PC-3 (cell line): ENCODE measurements around the gene CPLX4. TPM values are rescaled to one million over a fixed set of nuclear protein-coding genes. Genes with fewer than 3 reads are reported as not detected.
A peak's percentile ranks its signal among the peaks of the same experiment; 100 is the strongest.

Experiments used
- ATAC-seq: fragments of 200-7000 bp; cut with Tn5 transposase; 2 replicates; pipeline ENCODE4 v1.9.1; 2020; ENCODE audit warnings: mild to moderate bottlenecking, moderate library complexity
- BruUV-seq: library from RNA; stranded (reverse); fragments of 400-500 nt; replicated peaks from 2 replicates; lab custom pipeline; 2021; lab: Mats Ljungman, UMichigan
- CTCF ChIA-PET: fragments of 300-600 bp; sonication (Branson Sonifier 250); formaldehyde crosslinking; loops from one replicate; lab custom pipeline; 2022; ENCODE audit warnings: antibody characterized with exemption; lab: Charles Lee
- POLR2A ChIA-PET: fragments of 300-600 bp; sonication (Branson Sonifier 250); formaldehyde crosslinking; loops from one replicate; lab custom pipeline; 2022; ENCODE audit warnings: antibody characterized with exemption; ENCODE audit not compliant: unreplicated experiment; lab: Charles Lee
- DNase-seq: peaks from one replicate; pipeline ENCODE4 v3.0.0-alpha.2; 2015
- H2AFZ ChIP-seq: fragments of 300-600 bp; sonication (generic); 2 replicates; pipeline ENCODE4 v1.6.0; 2016; ENCODE audit warnings: antibody characterized with exemption, low read length
- H3F3A ChIP-seq: fragments of 300-600 bp; sonication (generic); one replicate; pipeline ENCODE4 v1.6.0; 2017; ENCODE audit warnings: antibody characterized with exemption, low read length, control low read depth, mild to moderate bottlenecking; ENCODE audit not compliant: unreplicated experiment
- H3K27ac ChIP-seq: fragments of 300-600 bp; sonication (generic); 2 replicates; pipeline ENCODE4 v1.5.1; 2016; ENCODE audit warnings: mild to moderate bottlenecking, low read length
- H3K27me3 ChIP-seq: fragments of 300-600 bp; sonication (generic); 2 replicates; pipeline ENCODE4 v1.6.1; 2016; ENCODE audit warnings: low read length, mixed read lengths
- H3K36me3 ChIP-seq: fragments of 300-600 bp; sonication (generic); 2 replicates; pipeline ENCODE4 v1.6.1; 2016; ENCODE audit warnings: low read depth, mixed run types, low read length, mixed read lengths
- H3K4me1 ChIP-seq: fragments of 300-600 bp; sonication (generic); 2 replicates; pipeline ENCODE4 v1.5.1; 2016; ENCODE audit warnings: low read length; ENCODE audit not compliant: insufficient read depth
- H3K4me2 ChIP-seq: fragments of 300-600 bp; sonication (generic); 2 replicates; pipeline ENCODE4 v1.6.0; 2016; ENCODE audit warnings: low read length
- H3K4me3 ChIP-seq: fragments of 300-600 bp; sonication (generic); 2 replicates; pipeline ENCODE4 v1.5.1; 2016; ENCODE audit warnings: mild to moderate bottlenecking, low read length, mixed read lengths
- H3K79me2 ChIP-seq: fragments of 300-600 bp; sonication (generic); 2 replicates; pipeline ENCODE4 v1.6.1; 2017; ENCODE audit warnings: low read length, mixed read lengths
- H3K9ac ChIP-seq: fragments of 300-600 bp; sonication (generic); 2 replicates; pipeline ENCODE4 v1.6.0; 2016; ENCODE audit warnings: mild to moderate bottlenecking, low read length
- H3K9me2 ChIP-seq: fragments of 300-600 bp; sonication (generic); replicated peaks from 2 replicates; pipeline ENCODE4 v1.6.1; 2016; ENCODE audit warnings: mixed run types, low read length, mixed read lengths
- H3K9me3 ChIP-seq: fragments of 300-600 bp; sonication (generic); 2 replicates; pipeline ENCODE4 v1.6.1; 2016; ENCODE audit warnings: low read length, mixed read lengths
- H4K20me1 ChIP-seq: fragments of 300-600 bp; sonication (generic); 2 replicates; pipeline ENCODE4 v1.6.1; 2016; ENCODE audit warnings: low read length, mixed read lengths
- CTCF ChIP-seq: fragments of 300-600 bp; sonication (generic); conservative IDR thresholded peaks from 2 replicates; pipeline ENCODE4 v1.5.1; 2017; ENCODE audit warnings: antibody characterized with exemption, low read depth, mild to moderate bottlenecking, low read length
- EZH2 ChIP-seq: fragments of 300-600 bp; sonication (generic); IDR thresholded peaks from one replicate; pipeline ENCODE4 v1.6.1; 2017; ENCODE audit warnings: antibody characterized with exemption, mild to moderate bottlenecking, low read length; ENCODE audit not compliant: unreplicated experiment
- EZH2phosphoT487 ChIP-seq: fragments of 300-600 bp; sonication (generic); IDR thresholded peaks from 2 replicates; pipeline ENCODE4 v1.6.1; 2018; ENCODE audit warnings: mild to moderate bottlenecking, antibody characterized with exemption, low read length, borderline replicate concordance
- intact Hi-C: fragments of 100-400 bp; cut with micrococcal nuclease; formaldehyde crosslinking; loops from 2 replicates; pipeline ENCODE4 v1.9.0; 2023
- total RNA-seq: library from RNA; depleted of rRNA; stranded (reverse); fragments of >200 nt; gene quantifications from 2 replicates; pipeline ENCODE4 v1.2.3, GENCODE V29; 2014

The CPLX4 gene
- total RNA-seq, 1 experiment from 2014 or later, result not detected

GRCh38 chr18:59353079-59353680, 34.7 kb upstream of the CPLX4 start:
- H3K79me2 ChIP-seq, result peaks cover 32% of the 10 kb centered on the region
- H2AFZ ChIP-seq, result no peak overlapping the region
- no peaks in the 10 kb centered on the region for H3F3A ChIP-seq
- H3K27ac ChIP-seq, result no peak overlapping the region
- no peaks in the 10 kb centered on the region for H3K9me2 ChIP-seq
- H3K9ac ChIP-seq, result no peak overlapping the region
- POLR2A ChIA-PET, result interaction anchor here (0.6 kb wide), 1 partner anchor 58 kb away, joined by 6 read pairs; no protein-coding TSS in a partner anchor
- CTCF ChIA-PET, result no interaction called here
- peaks cover 66% of the 10 kb centered on the region for H3K36me3 ChIP-seq
- peaks cover 24% of the 10 kb centered on the region; the same call in 1 of the 2 replicates for H4K20me1 ChIP-seq
- no peaks in the 10 kb centered on the region for H3K27me3 ChIP-seq
- peak; percentile 13 for DNase-seq
- no peak overlapping the region for H3K4me3 ChIP-seq
- no peaks in the 10 kb centered on the region for H3K9me3 ChIP-seq
- ATAC-seq, result no peak
- H3K4me2 ChIP-seq, result no peak overlapping the region
- TF ChIP-seq CTCF (no peak), EZH2phosphoT487 (no peak), EZH2 (no peak)
- peaks cover 13% of the 10 kb centered on the region for H3K4me1 ChIP-seq
- intact Hi-C loops, result no loop called here
- BruUV-seq, result no TSS peak

DNA sequence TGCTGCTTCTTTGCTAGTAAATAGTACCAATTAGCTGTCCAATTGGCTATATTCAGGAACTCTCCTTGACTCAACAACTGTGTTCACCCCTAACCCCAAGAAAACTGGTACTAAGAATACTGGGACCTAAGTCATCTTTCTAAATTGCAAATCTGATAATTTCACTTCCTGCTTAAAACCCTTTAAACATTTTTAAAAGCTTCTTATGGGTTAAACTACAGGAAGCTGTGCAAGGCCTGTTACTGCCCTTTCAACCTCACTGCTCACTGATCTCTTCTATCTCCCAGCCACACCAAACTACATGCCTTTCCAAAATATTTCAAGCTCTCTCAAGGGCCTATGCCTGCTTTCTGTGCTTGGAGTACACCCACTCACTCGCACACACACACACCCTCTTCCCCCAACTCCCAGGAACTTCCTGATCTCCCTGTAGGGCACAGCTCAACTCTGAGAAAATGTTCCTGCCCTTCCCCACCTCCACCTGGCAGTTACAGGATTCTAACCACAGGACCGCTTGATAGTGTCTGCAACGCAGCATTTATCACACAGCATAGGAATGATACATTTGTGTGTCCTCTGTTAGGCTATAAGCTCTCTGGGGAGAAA, 33.9 kb upstream of the CPLX4 start:
- TF ChIP-seq EZH2phosphoT487 (no peak), EZH2 (no peak), CTCF (no peak)
- Histone ChIP-seq H3K4me2 (no peak overlapping the region), H4K20me1 (peaks cover 21% of the 10 kb centered on the region; the same call in 1 of the 2 replicates), H3K27me3 (no peaks in the 10 kb centered on the region), H3K4me3 (no peak overlapping the region), H3K4me1 (peaks cover 9% of the 10 kb centered on the region), H3K9me2 (no peaks in the 10 kb centered on the region), H3K36me3 (peaks cover 75% of the 10 kb centered on the region), H3F3A (no peaks in the 10 kb centered on the region), H3K27ac (no peak overlapping the region), H2AFZ (no peak overlapping the region), H3K9me3 (no peaks in the 10 kb centered on the region), H3K79me2 (peaks cover 24% of the 10 kb centered on the region), H3K9ac (no peak overlapping the region)
- ChIA-PET CTCF (interaction anchor here (0.6 kb wide), 1 partner anchor 44 kb away, joined by 3 read pairs; no protein-coding TSS in a partner anchor), POLR2A (interaction anchor here (0.6 kb wide), 1 partner anchor 59 kb away, joined by 6 read pairs; no protein-coding TSS in a partner anchor)
- no peak for DNase-seq
- no peak for ATAC-seq
- no TSS peak for BruUV-seq
- intact Hi-C loops, result no loop called here

DNA sequence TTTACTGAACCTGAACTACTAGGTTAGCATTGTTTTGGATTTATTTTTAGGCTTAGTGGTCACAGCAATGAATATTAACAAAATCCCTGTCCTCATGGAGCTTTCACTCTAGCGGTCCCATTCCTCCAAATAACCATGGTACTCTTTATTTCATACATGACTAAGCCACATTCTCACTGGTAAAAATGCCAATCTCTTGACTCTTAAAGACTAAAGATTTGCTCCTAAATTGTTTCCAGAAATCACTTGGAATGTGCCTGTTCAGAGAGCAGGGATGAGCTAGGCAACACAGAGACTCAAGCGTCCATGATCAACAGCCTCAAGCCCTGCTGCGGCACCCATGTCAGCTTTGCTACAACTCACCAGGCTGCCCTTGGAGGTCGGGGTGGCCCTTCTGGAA, 27.1 kb upstream of the CPLX4 start:
- no peak; the same call in 1 of the 2 replicates for ATAC-seq
- no TSS peak for BruUV-seq
- intact Hi-C loops, result no loop called here
- ChIA-PET POLR2A (no interaction called here), CTCF (no interaction called here)
- no peak overlapping the region for H2AFZ ChIP-seq
- TF ChIP-seq EZH2 (no peak), CTCF (no peak), EZH2phosphoT487 (no peak)
- H3K9me2 ChIP-seq, result no peaks in the 10 kb centered on the region
- peaks cover 37% of the 10 kb centered on the region for H3K79me2 ChIP-seq
- H3F3A ChIP-seq, result no peaks in the 10 kb centered on the region
- no peaks in the 10 kb centered on the region for H3K9me3 ChIP-seq
- no peak for DNase-seq
- H3K36me3 ChIP-seq, result peaks cover 83% of the 10 kb centered on the region
- H3K4me3 ChIP-seq, result no peak overlapping the region
- peaks cover 16% of the 10 kb centered on the region for H4K20me1 ChIP-seq
- H3K4me1 ChIP-seq, result no peaks in the 10 kb centered on the region; the same call in 1 of the 2 replicates
- H3K4me2 ChIP-seq, result no peak overlapping the region
- no peak overlapping the region for H3K9ac ChIP-seq
- H3K27me3 ChIP-seq, result no peaks in the 10 kb centered on the region
- H3K27ac ChIP-seq, result no peak overlapping the region
